Mammary epithelial cell (primary cell): ENCODE measurements around the gene RSU1.

Experiments
- EZH2 ChIP-seq: IDR thresholded peaks from 2 replicates; pipeline ENCODE4 v1.6.1; 2012; ENCODE audit warnings: low read length, inconsistent platforms, borderline replicate concordance
- TF ChIP-seq, protein P1 (sequence below), 2 donors: IDR thresholded peaks in 1 of 2; conservative IDR thresholded peaks in 1 of 2; 2 replicates each; pipeline ENCODE4 v1.5.1; 2011 to 2012; ENCODE audit warnings: inconsistent platforms in 2 of 2, low read length in 2 of 2, mild to moderate bottlenecking in 2 of 2, control low read depth in 1 of 2, low read depth in 1 of 2; ENCODE audit not compliant: insufficient read depth in 1 of 2; ENCODE audit errors: extremely low read depth in 1 of 2

DNA sequence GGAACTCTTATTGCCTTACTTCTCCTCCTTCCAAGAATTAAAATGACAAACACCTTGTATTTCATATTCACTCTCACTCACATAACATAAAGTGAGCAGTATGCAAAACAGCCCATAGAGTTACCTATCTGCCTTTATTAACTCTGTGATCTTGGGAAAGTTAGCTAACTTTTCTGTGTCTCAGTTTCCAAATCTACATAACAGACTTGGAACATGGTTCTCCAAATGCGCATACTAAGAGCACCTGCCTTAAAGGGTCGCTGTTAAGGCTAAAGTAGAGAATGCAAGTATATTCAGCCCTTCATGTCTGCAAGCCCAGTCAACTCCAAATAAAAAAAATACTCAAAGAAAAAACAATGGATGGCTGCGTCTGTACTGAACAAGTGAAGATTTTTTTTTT, 173.7 kb downstream of the RSU1 start:
- TF ChIP-seq, protein P1, sequence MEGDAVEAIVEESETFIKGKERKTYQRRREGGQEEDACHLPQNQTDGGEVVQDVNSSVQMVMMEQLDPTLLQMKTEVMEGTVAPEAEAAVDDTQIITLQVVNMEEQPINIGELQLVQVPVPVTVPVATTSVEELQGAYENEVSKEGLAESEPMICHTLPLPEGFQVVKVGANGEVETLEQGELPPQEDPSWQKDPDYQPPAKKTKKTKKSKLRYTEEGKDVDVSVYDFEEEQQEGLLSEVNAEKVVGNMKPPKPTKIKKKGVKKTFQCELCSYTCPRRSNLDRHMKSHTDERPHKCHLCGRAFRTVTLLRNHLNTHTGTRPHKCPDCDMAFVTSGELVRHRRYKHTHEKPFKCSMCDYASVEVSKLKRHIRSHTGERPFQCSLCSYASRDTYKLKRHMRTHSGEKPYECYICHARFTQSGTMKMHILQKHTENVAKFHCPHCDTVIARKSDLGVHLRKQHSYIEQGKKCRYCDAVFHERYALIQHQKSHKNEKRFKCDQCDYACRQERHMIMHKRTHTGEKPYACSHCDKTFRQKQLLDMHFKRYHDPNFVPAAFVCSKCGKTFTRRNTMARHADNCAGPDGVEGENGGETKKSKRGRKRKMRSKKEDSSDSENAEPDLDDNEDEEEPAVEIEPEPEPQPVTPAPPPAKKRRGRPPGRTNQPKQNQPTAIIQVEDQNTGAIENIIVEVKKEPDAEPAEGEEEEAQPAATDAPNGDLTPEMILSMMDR (conservative IDR thresholded peaks at IDR 0.05 in 1 of 2, IDR thresholded peaks at IDR 0.05 in 1 of 2; ENCODE audit: extremely low read depth in 1 of 2, insufficient read depth in 1 of 2, low read depth in 1 of 2, low read length in 2 of 2): no peak
- TF ChIP-seq EZH2: no peak
